Measurements from ENCODE around the gene CA5A.

The CA5A gene

DNA sequence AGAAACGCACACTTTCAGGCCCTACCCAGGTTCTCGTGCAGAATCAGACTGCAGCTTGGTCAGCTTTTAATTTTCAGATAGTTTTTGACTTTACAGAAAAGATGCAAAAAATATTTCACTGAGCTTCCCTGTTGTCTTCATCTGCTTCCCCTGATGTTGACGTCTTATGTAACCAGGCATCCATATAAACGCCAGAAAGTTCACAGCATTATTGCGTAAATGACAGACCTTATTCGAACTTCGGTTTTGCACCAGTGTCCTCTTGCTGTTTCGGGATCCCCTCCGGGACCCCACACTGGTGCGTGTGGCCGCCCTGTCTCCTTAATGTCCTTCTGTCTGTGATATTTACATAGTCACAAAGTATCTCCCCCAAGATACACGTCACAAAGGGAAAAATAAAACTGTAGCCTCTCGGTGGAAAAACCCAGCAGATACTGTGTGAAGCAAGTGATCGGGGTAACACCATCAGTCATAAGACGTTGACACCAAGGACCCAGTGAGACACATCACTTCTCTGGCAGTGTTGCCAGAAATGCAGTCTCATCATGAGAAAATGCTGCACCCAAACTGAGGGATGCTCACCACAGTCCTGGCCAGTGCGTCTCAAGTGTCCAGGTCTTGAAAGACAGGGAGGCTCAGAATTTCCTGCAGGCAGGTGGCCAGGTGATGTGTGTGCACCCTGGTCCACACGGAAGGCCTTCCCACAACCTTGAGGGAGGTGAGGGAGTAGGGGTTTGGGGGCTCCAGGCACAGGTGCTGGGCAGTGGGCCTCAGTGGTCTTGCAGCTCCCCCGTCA lies 19.2 kb upstream of the CA5A start:
- Mint-ChIP-seq H3K4me3 (peak overlapping the region; percentile 21 to 97), H3K4me1 (peaks cover 91% of the 10 kb centered on the region), H3K27me3 (no peaks in the 10 kb centered on the region), H3K9me3 (no peaks in the 10 kb centered on the region), H3K27ac (peak overlapping the region; percentile 15 to 99)
- DNase-seq (no peak), ATAC-seq (no peak)

- Mint-ChIP-seq H3K4me3 (peak overlapping the region in 1 of 2 donors; percentile 17), H3K9me3 (no peaks in the 10 kb centered on the region), H3K4me1 (peaks cover 86% of the 10 kb centered on the region), H3K27ac (peak overlapping the region in 1 of 2 donors; percentile 45), H3K27me3 (no peaks in the 10 kb centered on the region)
- ATAC-seq (no peak), DNase-seq (no peak)
Observed at GRCh38 chr16:87954826-87955225, 18.5 kb upstream of the CA5A start.

DNA sequence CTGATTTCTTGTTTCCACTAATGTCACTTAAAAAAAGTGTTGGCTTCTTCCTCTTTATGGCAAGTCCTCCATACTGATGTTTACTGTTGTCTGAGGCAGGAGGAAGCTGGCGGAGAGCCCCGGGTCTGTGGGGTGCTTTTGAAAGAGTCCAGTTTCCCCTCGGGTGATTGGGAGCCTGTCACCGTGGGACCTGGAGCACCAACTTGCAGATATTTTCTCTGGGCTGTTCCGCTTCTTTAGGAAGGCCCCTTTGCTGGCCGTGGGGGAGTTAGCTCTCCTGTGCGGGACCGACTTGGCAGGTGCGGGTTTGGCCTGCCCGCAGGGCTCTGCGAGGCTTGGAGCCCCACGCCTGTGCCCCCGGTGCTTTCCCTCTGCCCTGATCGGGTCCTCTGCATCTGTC lies 18.0 kb upstream of the CA5A start:
- ATAC-seq (no peak), DNase-seq (no peak)
- Mint-ChIP-seq H3K9me3 (no peaks in the 10 kb centered on the region), H3K27ac (peak overlapping the region; percentile 45 to 75), H3K4me1 (peaks cover 81% of the 10 kb centered on the region), H3K27me3 (no peaks in the 10 kb centered on the region), H3K4me3 (peak overlapping the region; percentile 17 to 70)

DNA sequence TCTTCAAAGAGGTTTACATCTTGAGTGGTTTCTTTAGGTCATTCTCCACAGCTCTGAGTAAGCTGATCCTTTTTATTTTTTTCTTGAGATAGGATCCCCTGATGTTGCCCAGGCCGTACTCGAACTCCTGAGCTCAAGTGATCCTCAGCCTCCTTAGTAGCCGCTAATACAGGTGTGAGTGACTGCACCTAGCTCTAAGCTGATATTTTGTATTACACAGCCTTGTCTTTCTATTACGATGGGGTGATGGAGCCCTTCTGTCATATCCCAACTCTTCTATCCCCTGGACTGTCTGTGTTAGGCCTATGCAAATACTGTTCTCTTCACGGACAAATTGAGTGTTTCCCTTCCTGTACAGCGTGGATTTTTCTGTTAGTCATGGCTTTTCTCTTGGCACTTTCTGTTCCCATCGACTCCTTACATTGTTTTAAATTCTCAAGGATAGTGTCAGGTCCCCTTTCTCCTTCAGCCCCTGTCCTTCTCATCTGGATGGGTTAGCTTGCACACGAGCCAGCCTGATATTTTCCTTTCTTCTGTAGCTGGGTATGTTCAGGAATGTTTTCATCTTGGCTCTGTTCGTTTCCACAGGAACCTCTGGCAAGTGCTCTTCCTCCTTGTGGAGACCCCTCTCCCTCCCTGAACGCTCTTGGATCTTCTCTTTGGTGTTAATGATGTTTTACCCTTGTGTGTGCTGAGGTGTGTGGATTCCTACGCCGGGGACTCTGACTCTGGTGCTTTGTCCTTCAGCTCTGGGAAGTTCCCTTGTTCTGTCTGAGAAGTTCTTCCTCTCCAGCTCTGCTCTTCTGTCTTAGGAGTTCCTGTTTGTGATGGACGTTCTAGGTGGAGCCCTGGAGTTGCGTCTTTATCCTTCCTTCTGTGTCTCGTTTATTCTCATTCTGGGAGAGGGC lies 17.2 kb upstream of the CA5A start:
- Mint-ChIP-seq H3K9me3 (no peaks in the 10 kb centered on the region), H3K4me1 (peaks cover 77% of the 10 kb centered on the region), H3K27ac (peak overlapping the region; percentile 75 to 84), H3K27me3 (no peaks in the 10 kb centered on the region), H3K4me3 (peak overlapping the region; percentile 17 to 70)
- DNase-seq, result no peak
- no peak for ATAC-seq

- Mint-ChIP-seq H3K4me1 (peaks cover 77% of the 10 kb centered on the region), H3K27ac (peak overlapping the region; percentile 98 to 99), H3K9me3 (no peaks in the 10 kb centered on the region), H3K27me3 (no peaks in the 10 kb centered on the region), H3K4me3 (peak overlapping the region; percentile 96 to 99)
- DNase-seq (no peak), ATAC-seq (no peak)
Observed at GRCh38 chr16:87952751-87953150, 16.4 kb upstream of the CA5A start.

- H3K27me3 Mint-ChIP-seq, result no peaks in the 10 kb centered on the region
- H3K4me1 Mint-ChIP-seq, result peaks cover 75% of the 10 kb centered on the region
- no peaks in the 10 kb centered on the region for H3K9me3 Mint-ChIP-seq
- ATAC-seq (no peak), DNase-seq (peak in 1 of 2 donors; percentile 51)
- H3K4me3 Mint-ChIP-seq, result peak overlapping the region; percentile 96 to 99
- H3K27ac Mint-ChIP-seq, result peak overlapping the region; percentile 98 to 99
Observed at GRCh38 chr16:87951552-87952538, 15.5 kb upstream of the CA5A start.

- Mint-ChIP-seq H3K4me3 (peak within 1 kb of the TSS; percentile 98 to 99), H3K27ac (peak within 1 kb of the TSS; percentile 100), H3K27me3 (no peaks in the 10 kb centered on the region), H3K4me1 (peaks cover 76% of the 10 kb centered on the region), H3K9me3 (no peaks in the 10 kb centered on the region)
- peak; percentile 97 for ATAC-seq
- DNase-seq, result peak; percentile 96 to 99
Observed at GRCh38 chr16:87950765-87951551, 14.6 kb upstream of the CA5A start, which contains the start of gene BANP. Gene BANP (plus strand): TSS chr16:87951434. CDS start chr16:87975116, 23,682 bp downstream.

DNA sequence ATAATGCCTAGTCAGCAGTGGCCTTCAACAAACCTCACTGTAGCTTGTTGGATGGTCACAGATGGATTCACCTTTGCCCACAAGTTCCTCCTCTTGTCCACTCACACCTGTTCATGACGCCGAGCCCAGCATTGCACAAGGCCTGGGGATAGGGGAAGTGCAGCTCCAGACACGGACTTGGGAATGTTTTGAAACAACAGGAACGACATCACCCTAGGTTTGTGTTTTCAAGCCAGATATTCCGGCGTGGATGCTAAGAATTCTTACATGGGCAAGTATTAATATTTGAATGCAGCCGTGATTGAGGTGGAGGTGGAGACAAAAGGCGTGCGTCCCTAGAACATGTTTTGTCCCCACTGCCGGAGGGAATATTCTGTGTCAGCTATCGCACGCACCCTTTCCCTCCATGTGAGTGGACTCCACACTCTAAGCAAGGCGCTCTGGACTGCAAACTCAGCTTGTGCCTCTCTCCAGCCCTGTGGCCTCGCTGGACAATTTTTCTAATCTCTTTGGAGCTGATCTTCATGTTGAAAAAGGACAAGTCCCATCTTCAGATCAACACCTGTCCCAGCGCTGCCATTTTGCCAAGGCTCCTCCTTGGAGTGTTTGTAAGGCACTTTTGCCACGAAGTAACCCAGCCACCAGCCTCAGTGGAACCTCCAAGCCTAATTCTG lies 12.9 kb upstream of the CA5A start:
- H3K27me3 Mint-ChIP-seq, result no peaks in the 10 kb centered on the region
- no peak for ATAC-seq
- no peak for DNase-seq
- H3K4me1 Mint-ChIP-seq, result peaks cover 70% of the 10 kb centered on the region
- no peaks in the 10 kb centered on the region for H3K9me3 Mint-ChIP-seq
- H3K4me3 Mint-ChIP-seq, result no peak overlapping the region
- no peak overlapping the region for H3K27ac Mint-ChIP-seq

GRCh38 chr16:87948735-87949070 lies 12.4 kb upstream of the CA5A start:
- Mint-ChIP-seq H3K27me3 (no peaks in the 10 kb centered on the region), H3K27ac (peak overlapping the region in 1 of 2 donors; percentile 93), H3K9me3 (no peaks in the 10 kb centered on the region), H3K4me3 (peak overlapping the region; percentile 40 to 84), H3K4me1 (peaks cover 65% of the 10 kb centered on the region)
- ATAC-seq (no peak), DNase-seq (no peak)

GRCh38 chr16:87948119-87948545 lies 11.8 kb upstream of the CA5A start:
- ATAC-seq, result no peak
- Mint-ChIP-seq H3K27ac (peak overlapping the region; percentile 93 to 97), H3K9me3 (no peaks in the 10 kb centered on the region), H3K27me3 (no peaks in the 10 kb centered on the region), H3K4me1 (peaks cover 59% of the 10 kb centered on the region), H3K4me3 (peak overlapping the region; percentile 40 to 84)
- DNase-seq, result peak in 1 of 2 donors; percentile 17

- peaks cover 53% of the 10 kb centered on the region for H3K4me1 Mint-ChIP-seq
- DNase-seq, result no peak
- H3K27me3 Mint-ChIP-seq, result no peaks in the 10 kb centered on the region
- peak overlapping the region; percentile 40 to 84 for H3K4me3 Mint-ChIP-seq
- ATAC-seq, result no peak
- no peaks in the 10 kb centered on the region for H3K9me3 Mint-ChIP-seq
- H3K27ac Mint-ChIP-seq, result peak overlapping the region; percentile 93 to 97
Observed at GRCh38 chr16:87947356-87948118, 11.2 kb upstream of the CA5A start.

GRCh38 chr16:87946596-87947347 lies 10.4 kb upstream of the CA5A start:
- Mint-ChIP-seq H3K27ac (no peak overlapping the region), H3K4me1 (peaks cover 46% of the 10 kb centered on the region)
- ATAC-seq, result no peak

More at GRCh38 chr16:87946596-87947347, 10.4 kb upstream of the CA5A start:
- no peak for DNase-seq
- peak overlapping the region in 1 of 2 donors; percentile 29 for H3K4me3 Mint-ChIP-seq
- no peaks in the 10 kb centered on the region for H3K9me3 Mint-ChIP-seq
- no peaks in the 10 kb centered on the region for H3K27me3 Mint-ChIP-seq
